Measurements from ENCODE around the gene MRTO4. TPM values are rescaled to one million over a fixed set of nuclear protein-coding genes. Genes with fewer than 3 reads are reported as not detected.
A peak's percentile ranks its signal among the peaks of the same experiment; 100 is the strongest.

Gene MRTO4
- total RNA-seq, 1 donor from 2014 or later, result 73.1 TPM

GRCh38 chr1:19205403-19205802 lies 46.2 kb upstream of the MRTO4 start:
- TF ChIP-seq CTCF (IDR thresholded peaks at IDR 0.05), result no peak
- Mint-ChIP-seq H3K27me3 (no peaks in the 10 kb centered on the region), H3K36me3 (ENCODE audit: low read depth) (peaks cover 50% of the 10 kb centered on the region), H3K9me3 (no peaks in the 10 kb centered on the region), H3K4me1 (peaks cover 66% of the 10 kb centered on the region), H3K4me3 (no peak overlapping the region), H3K27ac (no peak overlapping the region)
- intact Hi-C loops (cut with micrococcal nuclease), result no loop called here
- POLR2A ChIA-PET, result interaction anchor here (0.7 kb wide), 1 partner anchor 453 kb away, joined by 3 read pairs; no protein-coding TSS in a partner anchor
- CTCF ChIA-PET, result no interaction called here
- ATAC-seq (ENCODE audit: low read depth) (no peak), DNase-seq (no peak)

GRCh38 chr1:19205845-19206244 lies 45.8 kb upstream of the MRTO4 start:
- DNase-seq, result no peak
- intact Hi-C loops (cut with micrococcal nuclease), result no loop called here
- Mint-ChIP-seq H3K27me3 (no peaks in the 10 kb centered on the region), H3K4me3 (no peak overlapping the region), H3K27ac (no peak overlapping the region), H3K4me1 (peaks cover 71% of the 10 kb centered on the region), H3K9me3 (no peaks in the 10 kb centered on the region), H3K36me3 (ENCODE audit: low read depth) (peaks cover 50% of the 10 kb centered on the region)
- ChIA-PET POLR2A (interaction anchor here (0.7 kb wide), 1 partner anchor 452 kb away, joined by 3 read pairs; no protein-coding TSS in a partner anchor), CTCF (no interaction called here)
- ATAC-seq (ENCODE audit: low read depth), result no peak
- no peak for TF ChIP-seq CTCF (IDR thresholded peaks at IDR 0.05)

- no peak overlapping the region for H3K27ac Mint-ChIP-seq
- no peak for ATAC-seq (ENCODE audit: low read depth)
- no peaks in the 10 kb centered on the region for H3K27me3 Mint-ChIP-seq
- intact Hi-C loops (cut with micrococcal nuclease), result no loop called here
- no peak for TF ChIP-seq CTCF (IDR thresholded peaks at IDR 0.05)
- DNase-seq, result no peak
- ChIA-PET POLR2A (no interaction called here), CTCF (no interaction called here)
- no peaks in the 10 kb centered on the region for H3K9me3 Mint-ChIP-seq
- peaks cover 74% of the 10 kb centered on the region for H3K4me1 Mint-ChIP-seq
- H3K36me3 Mint-ChIP-seq (ENCODE audit: low read depth), result peaks cover 41% of the 10 kb centered on the region
- no peak overlapping the region for H3K4me3 Mint-ChIP-seq
These were observed 44.7 kb upstream of the MRTO4 start for GRCh38 chr1:19206947-19207346.

GRCh38 chr1:19208710-19209438 lies 42.7 kb upstream of the MRTO4 start:
- peak overlapping the region; percentile 96 for H3K27ac Mint-ChIP-seq
- ChIA-PET POLR2A (interaction anchor here (0.7 to 3.7 kb wide), 5 partner anchors 10 to 43 kb away, joined by 3 to 22 read pairs (median 4); partner anchors contain the start of genes EMC1 and MRTO4), CTCF (no interaction called here)
- ATAC-seq (ENCODE audit: low read depth) (no peak), DNase-seq (no peak)
- peaks cover 67% of the 10 kb centered on the region for H3K4me1 Mint-ChIP-seq
- peak overlapping the region; percentile 95 for H3K4me3 Mint-ChIP-seq
- H3K27me3 Mint-ChIP-seq, result no peaks in the 10 kb centered on the region
- peaks cover 50% of the 10 kb centered on the region for H3K36me3 Mint-ChIP-seq (ENCODE audit: low read depth)
- intact Hi-C loops (cut with micrococcal nuclease), result no loop called here
- no peaks in the 10 kb centered on the region for H3K9me3 Mint-ChIP-seq
- TF ChIP-seq CTCF (IDR thresholded peaks at IDR 0.05), result no peak

- DNase-seq (no peak), ATAC-seq (ENCODE audit: low read depth) (peak; percentile 69)
- POLR2A ChIA-PET, result interaction anchor here (0.9 to 3.7 kb wide), 4 partner anchors 14 to 387 kb away, joined by 3 to 22 read pairs (median 4); partner anchors contain the start of genes EMC1 and MRTO4
- Mint-ChIP-seq H3K36me3 (ENCODE audit: low read depth) (peaks cover 52% of the 10 kb centered on the region), H3K27me3 (no peaks in the 10 kb centered on the region), H3K9me3 (no peaks in the 10 kb centered on the region), H3K4me3 (peak overlapping the region; percentile 95), H3K4me1 (peaks cover 63% of the 10 kb centered on the region), H3K27ac (peak overlapping the region; percentile 96)
- CTCF ChIA-PET, result no interaction called here
- no peak for TF ChIP-seq CTCF (IDR thresholded peaks at IDR 0.05)
- intact Hi-C loops (cut with micrococcal nuclease), result no loop called here
These were observed 42.1 kb upstream of the MRTO4 start for GRCh38 chr1:19209439-19209989.

Measured in activated B cell treated with CpG ODN at 0.5 μM for 24 hours (primary cell).